Nephron progenitor cell (in vitro differentiated cells): ENCODE results near the gene ZIM2.

Source experiments
- DNase-seq: peaks from one replicate; pipeline ENCODE4 v3.0.0; 2021
- H3K27ac Mint-ChIP-seq: 2 replicates; pipeline ENCODE4 v1.8.0; 2021; ENCODE audit warnings: mild to moderate bottlenecking, moderate library complexity, mixed read lengths
- H3K27me3 Mint-ChIP-seq: 2 replicates; pipeline ENCODE4 v1.8.0; 2021; ENCODE audit warnings: mild to moderate bottlenecking, low read depth, mixed read lengths; ENCODE audit not compliant: poor library complexity
- H3K36me3 Mint-ChIP-seq: 2 replicates; pipeline ENCODE4 v1.8.0; 2021; ENCODE audit warnings: low read depth, mixed read lengths
- H3K4me1 Mint-ChIP-seq: 2 replicates; pipeline ENCODE4 v1.8.0; 2021; ENCODE audit warnings: mixed read lengths
- H3K4me3 Mint-ChIP-seq: 2 replicates; pipeline ENCODE4 v1.8.0; 2021; ENCODE audit warnings: mild to moderate bottlenecking, moderate library complexity, mixed read lengths
- H3K9me3 Mint-ChIP-seq: 2 replicates; pipeline ENCODE4 v1.8.0; 2021; ENCODE audit warnings: mild to moderate bottlenecking, moderate library complexity, mixed read lengths
- TF ChIP-seq, protein P1 (sequence below): fragments of 200-600 bp; sonication (generic); IDR thresholded peaks from 2 replicates; pipeline ENCODE4 v1.5.0; 2021; ENCODE audit warnings: antibody characterized with exemption

Gene ZIM2

DNA sequence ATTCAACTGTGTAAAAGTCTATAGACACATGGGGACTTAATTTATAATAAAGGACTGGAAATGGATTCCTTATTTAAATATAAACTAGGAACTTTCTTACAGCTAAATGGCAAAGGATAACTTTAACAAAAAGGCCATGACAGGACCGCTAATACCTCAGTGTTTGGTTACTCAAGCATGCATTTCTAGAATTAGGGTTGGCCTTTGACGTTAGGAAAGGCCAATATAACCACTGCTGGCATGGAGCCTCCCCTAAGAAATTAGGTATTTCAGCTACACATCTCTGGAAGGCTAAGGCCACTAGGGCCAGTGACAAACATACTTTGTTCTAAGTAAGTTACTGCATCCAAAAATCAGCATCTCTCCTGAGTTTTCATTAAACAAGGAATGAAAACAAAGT lies 9.3 kb downstream of the ZIM2 start:
- Mint-ChIP-seq H3K4me1 (no peaks in the 10 kb centered on the region), H3K27me3 (no peaks in the 10 kb centered on the region), H3K36me3 (no peaks in the 10 kb centered on the region), H3K27ac (no peak overlapping the region), H3K4me3 (no peak overlapping the region), H3K9me3 (peaks cover 95% of the 10 kb centered on the region)
- TF ChIP-seq, protein P1, sequence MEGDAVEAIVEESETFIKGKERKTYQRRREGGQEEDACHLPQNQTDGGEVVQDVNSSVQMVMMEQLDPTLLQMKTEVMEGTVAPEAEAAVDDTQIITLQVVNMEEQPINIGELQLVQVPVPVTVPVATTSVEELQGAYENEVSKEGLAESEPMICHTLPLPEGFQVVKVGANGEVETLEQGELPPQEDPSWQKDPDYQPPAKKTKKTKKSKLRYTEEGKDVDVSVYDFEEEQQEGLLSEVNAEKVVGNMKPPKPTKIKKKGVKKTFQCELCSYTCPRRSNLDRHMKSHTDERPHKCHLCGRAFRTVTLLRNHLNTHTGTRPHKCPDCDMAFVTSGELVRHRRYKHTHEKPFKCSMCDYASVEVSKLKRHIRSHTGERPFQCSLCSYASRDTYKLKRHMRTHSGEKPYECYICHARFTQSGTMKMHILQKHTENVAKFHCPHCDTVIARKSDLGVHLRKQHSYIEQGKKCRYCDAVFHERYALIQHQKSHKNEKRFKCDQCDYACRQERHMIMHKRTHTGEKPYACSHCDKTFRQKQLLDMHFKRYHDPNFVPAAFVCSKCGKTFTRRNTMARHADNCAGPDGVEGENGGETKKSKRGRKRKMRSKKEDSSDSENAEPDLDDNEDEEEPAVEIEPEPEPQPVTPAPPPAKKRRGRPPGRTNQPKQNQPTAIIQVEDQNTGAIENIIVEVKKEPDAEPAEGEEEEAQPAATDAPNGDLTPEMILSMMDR: no peak
- no peak for DNase-seq

DNA sequence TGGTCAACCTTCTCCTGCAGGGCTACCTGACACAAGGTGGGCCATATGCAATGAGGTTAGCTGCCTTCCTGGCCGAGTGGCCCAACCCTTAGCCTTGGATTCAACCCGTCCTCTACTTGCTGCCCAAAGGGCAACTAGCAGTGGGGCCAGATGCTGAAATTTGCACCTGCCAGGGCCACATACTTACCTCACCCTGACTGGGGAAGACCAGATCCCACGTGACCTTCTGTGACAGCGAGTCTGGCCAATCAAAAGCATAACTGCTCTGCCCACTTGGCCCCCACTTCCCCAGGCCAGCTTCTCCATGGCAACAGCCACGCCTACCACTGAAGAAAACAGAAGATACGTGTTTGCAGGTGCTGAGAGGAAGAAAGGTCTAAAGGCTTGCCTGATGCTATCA lies 10.9 kb downstream of the ZIM2 start:
- H3K27me3 Mint-ChIP-seq: no peaks in the 10 kb centered on the region
- no peak for DNase-seq
- H3K36me3 Mint-ChIP-seq: no peaks in the 10 kb centered on the region
- H3K4me1 Mint-ChIP-seq: no peaks in the 10 kb centered on the region
- no peak overlapping the region for H3K27ac Mint-ChIP-seq
- peaks cover 94% of the 10 kb centered on the region for H3K9me3 Mint-ChIP-seq
- TF ChIP-seq, protein P1: no peak
- H3K4me3 Mint-ChIP-seq: no peak overlapping the region

DNA sequence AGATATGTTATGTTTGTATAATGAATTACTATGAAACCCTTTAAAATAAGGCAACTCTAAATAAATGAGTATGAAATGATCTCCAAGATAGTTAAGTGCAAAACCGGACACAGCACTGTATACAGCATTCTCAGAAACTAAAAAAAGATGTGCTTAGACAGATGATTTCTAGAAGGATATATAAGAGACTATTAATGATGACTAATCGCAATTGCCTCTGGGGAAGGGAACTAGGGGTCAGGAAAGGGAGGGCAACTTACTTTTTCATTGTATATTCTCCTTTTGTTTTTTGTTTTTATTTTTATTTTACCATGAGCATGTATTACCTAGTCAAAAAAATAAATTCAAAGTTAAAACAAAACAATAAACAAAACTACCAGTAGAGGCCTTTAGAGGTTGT lies 12.8 kb downstream of the ZIM2 start:
- Mint-ChIP-seq H3K4me1 (no peaks in the 10 kb centered on the region), H3K9me3 (peaks cover 94% of the 10 kb centered on the region), H3K27ac (no peak overlapping the region), H3K27me3 (no peaks in the 10 kb centered on the region), H3K36me3 (no peaks in the 10 kb centered on the region), H3K4me3 (no peak overlapping the region)
- TF ChIP-seq, protein P1: no peak
- DNase-seq: no peak

DNA sequence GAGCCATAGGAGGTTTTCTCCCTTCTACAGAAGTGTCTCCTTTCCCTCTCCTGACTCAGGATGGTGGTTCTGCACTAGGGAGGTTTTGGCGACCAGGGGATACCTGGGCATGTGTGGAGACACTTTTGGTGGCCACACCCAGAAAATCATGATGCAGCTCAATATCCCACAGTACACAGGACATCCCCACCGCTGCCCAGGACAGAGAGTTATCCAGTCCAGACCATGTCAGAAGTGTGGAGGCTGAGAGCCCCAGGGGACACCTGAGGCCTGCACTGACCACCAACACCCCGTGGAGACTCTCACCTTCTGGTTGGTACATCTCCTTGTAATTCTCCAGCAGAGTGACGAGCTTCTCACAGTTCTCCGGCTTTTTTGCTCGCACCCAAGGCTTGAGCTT lies 16.6 kb downstream of the ZIM2 start:
- H3K27me3 Mint-ChIP-seq: no peaks in the 10 kb centered on the region
- no peak overlapping the region for H3K4me3 Mint-ChIP-seq
- no peaks in the 10 kb centered on the region for H3K36me3 Mint-ChIP-seq
- peaks cover 99% of the 10 kb centered on the region for H3K9me3 Mint-ChIP-seq
- H3K4me1 Mint-ChIP-seq: no peaks in the 10 kb centered on the region
- H3K27ac Mint-ChIP-seq: no peak overlapping the region
- DNase-seq: no peak
- TF ChIP-seq, protein P1: no peak

DNA sequence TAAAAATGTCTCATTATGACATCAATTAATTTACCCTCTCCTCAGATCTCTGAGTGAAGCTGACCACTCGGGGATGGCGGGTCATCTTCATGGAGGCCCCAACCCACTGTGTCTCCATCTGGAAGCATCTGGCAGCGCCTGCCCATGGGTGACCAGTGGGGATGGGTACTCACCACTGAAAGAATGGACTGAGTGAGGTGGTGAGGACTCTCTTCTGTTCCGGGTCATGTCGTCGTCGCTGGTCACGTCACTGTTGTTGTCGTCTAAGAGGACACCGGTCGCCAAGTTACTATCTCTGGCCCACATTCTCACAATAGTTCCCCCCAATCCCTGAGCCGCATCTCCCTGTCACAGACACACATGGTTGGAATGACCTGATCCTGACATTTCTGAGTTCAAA lies 17.1 kb downstream of the ZIM2 start:
- Mint-ChIP-seq H3K36me3 (no peaks in the 10 kb centered on the region), H3K9me3 (peaks cover 99% of the 10 kb centered on the region), H3K4me3 (no peak overlapping the region), H3K27ac (no peak overlapping the region), H3K4me1 (no peaks in the 10 kb centered on the region), H3K27me3 (no peaks in the 10 kb centered on the region)
- DNase-seq: no peak
- TF ChIP-seq, protein P1: no peak

DNA sequence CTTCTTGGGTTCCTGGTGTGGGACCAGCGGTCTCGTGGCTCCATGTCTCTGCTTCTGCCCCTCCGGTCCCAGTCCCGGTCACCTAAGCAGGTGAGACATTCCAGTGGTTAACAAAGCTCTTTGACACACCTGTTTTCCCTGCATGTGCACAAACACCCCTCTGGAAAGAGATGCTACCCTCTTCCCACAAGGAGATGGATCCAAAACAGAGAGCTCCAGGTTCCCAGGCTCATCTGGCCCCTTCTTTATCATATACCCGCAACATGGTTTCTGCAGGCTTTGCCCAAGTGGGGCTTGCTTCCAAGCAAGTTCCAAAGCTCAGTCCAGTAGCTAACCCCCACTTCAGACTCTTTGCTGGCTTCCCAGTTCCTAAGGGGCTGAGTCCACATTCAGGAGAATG lies 17.8 kb downstream of the ZIM2 start:
- Mint-ChIP-seq H3K4me3 (no peak overlapping the region), H3K27me3 (no peaks in the 10 kb centered on the region), H3K4me1 (no peaks in the 10 kb centered on the region), H3K9me3 (peaks cover 99% of the 10 kb centered on the region), H3K27ac (no peak overlapping the region), H3K36me3 (no peaks in the 10 kb centered on the region)
- TF ChIP-seq, protein P1: no peak
- DNase-seq: no peak
